HL-60 (cell line): Measurements from ENCODE around the gene MEMO1.

Experiments
- GABPA ChIP-seq: IDR thresholded peaks from 2 replicates; pipeline ENCODE4 v1.6.1; 2012; ENCODE audit warnings: low read depth
- POLR2AphosphoS5 ChIP-seq: IDR thresholded peaks from 2 replicates; pipeline ENCODE4 v1.6.1; 2012; ENCODE audit warnings: low read depth
- TF ChIP-seq, protein P1 (sequence below): IDR thresholded peaks from 2 replicates; pipeline ENCODE4 v1.6.1; 2012; ENCODE audit warnings: low read depth; ENCODE audit not compliant: insufficient replicate concordance
- TF ChIP-seq, protein P2 (sequence below): IDR thresholded peaks from one replicate; pipeline ENCODE4 v1.5.1; 2011; ENCODE audit warnings: low read length, control low read depth, inconsistent platforms; ENCODE audit not compliant: insufficient read depth

DNA sequence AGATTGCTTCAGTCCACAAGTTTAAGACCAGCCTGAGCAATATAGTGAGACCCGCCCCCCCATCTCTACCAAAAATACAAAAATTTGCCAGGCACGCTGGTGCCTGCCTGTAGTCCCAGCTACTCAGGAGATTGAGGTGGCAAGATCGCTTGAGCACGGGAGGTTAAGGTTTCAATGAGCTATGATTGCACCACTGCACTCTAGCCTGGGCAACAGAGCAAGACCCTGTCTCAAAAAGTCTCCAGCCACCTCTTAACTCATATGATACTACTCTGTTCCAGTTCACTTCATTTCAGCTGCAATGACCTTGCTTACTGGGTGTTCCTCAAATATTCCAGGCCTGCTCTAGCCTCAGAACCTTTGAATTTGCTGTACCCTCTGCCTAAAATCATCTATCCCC lies 11.4 kb downstream of the MEMO1 start:
- TF ChIP-seq, protein P1, sequence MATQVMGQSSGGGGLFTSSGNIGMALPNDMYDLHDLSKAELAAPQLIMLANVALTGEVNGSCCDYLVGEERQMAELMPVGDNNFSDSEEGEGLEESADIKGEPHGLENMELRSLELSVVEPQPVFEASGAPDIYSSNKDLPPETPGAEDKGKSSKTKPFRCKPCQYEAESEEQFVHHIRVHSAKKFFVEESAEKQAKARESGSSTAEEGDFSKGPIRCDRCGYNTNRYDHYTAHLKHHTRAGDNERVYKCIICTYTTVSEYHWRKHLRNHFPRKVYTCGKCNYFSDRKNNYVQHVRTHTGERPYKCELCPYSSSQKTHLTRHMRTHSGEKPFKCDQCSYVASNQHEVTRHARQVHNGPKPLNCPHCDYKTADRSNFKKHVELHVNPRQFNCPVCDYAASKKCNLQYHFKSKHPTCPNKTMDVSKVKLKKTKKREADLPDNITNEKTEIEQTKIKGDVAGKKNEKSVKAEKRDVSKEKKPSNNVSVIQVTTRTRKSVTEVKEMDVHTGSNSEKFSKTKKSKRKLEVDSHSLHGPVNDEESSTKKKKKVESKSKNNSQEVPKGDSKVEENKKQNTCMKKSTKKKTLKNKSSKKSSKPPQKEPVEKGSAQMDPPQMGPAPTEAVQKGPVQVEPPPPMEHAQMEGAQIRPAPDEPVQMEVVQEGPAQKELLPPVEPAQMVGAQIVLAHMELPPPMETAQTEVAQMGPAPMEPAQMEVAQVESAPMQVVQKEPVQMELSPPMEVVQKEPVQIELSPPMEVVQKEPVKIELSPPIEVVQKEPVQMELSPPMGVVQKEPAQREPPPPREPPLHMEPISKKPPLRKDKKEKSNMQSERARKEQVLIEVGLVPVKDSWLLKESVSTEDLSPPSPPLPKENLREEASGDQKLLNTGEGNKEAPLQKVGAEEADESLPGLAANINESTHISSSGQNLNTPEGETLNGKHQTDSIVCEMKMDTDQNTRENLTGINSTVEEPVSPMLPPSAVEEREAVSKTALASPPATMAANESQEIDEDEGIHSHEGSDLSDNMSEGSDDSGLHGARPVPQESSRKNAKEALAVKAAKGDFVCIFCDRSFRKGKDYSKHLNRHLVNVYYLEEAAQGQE = no peak
- TF ChIP-seq, protein P2, sequence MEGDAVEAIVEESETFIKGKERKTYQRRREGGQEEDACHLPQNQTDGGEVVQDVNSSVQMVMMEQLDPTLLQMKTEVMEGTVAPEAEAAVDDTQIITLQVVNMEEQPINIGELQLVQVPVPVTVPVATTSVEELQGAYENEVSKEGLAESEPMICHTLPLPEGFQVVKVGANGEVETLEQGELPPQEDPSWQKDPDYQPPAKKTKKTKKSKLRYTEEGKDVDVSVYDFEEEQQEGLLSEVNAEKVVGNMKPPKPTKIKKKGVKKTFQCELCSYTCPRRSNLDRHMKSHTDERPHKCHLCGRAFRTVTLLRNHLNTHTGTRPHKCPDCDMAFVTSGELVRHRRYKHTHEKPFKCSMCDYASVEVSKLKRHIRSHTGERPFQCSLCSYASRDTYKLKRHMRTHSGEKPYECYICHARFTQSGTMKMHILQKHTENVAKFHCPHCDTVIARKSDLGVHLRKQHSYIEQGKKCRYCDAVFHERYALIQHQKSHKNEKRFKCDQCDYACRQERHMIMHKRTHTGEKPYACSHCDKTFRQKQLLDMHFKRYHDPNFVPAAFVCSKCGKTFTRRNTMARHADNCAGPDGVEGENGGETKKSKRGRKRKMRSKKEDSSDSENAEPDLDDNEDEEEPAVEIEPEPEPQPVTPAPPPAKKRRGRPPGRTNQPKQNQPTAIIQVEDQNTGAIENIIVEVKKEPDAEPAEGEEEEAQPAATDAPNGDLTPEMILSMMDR = no peak
- TF ChIP-seq POLR2AphosphoS5 = no peak
- no peak for TF ChIP-seq GABPA
